Endothelial cell of hepatic sinusoid (primary cell): Measurements from ENCODE around the gene ZG16.
"Not testable (repeated sequence)": the region's sequence is repeated elsewhere in the genome, so short reads cannot be mapped to it uniquely, and the experiment has no call there.

ENCODE experiments used
- in situ Hi-C: cut with HindIII; loops from 2 replicates; pipeline ENCODE4 v1.10.0; 2017; ENCODE audit warnings: low sequenced_read_pairs

The ZG16 gene

GRCh38 chr16:29783094-29783953, 5.3 kb downstream of the ZG16 start:
- in situ Hi-C loops: not testable (repeated sequence)

GRCh38 chr16:29784157-29784556, 6.1 kb downstream of the ZG16 start:
- in situ Hi-C loops: no loop called here

GRCh38 chr16:29784901-29785500, 6.9 kb downstream of the ZG16 start:
- in situ Hi-C loops: no loop called here

- in situ Hi-C loops: not testable (repeated sequence)
Measured at GRCh38 chr16:29787155-29787554, 9.1 kb downstream of the ZG16 start.

GRCh38 chr16:29789775-29790182, 11.7 kb downstream of the ZG16 start:
- in situ Hi-C loops: no loop called here

GRCh38 chr16:29790183-29790948, 12.3 kb downstream of the ZG16 start, which contains the start of gene KIF22:
Gene KIF22, plus strand, starts transcription at chr16:29790751. Its CDS starts 9 bp downstream, at chr16:29790760.
- in situ Hi-C loops: no loop called here

- in situ Hi-C loops: no loop called here
Measured at GRCh38 chr16:29790949-29791844, 13.1 kb downstream of the ZG16 start.

GRCh38 chr16:29791845-29792807, 14.1 kb downstream of the ZG16 start:
- in situ Hi-C loops: no loop called here

GRCh38 chr16:29793153-29793552, 15.1 kb downstream of the ZG16 start:
- in situ Hi-C loops: not testable (repeated sequence)

GRCh38 chr16:29794231-29794710, 16.2 kb downstream of the ZG16 start:
- in situ Hi-C loops: no loop called here

- in situ Hi-C loops: loop anchor here (10.0 kb wide), 2 partner anchors 62 to 172 kb away; partner anchors contain the start of genes CDIPT and TAOK2
Measured at GRCh38 chr16:29802416-29802935, 24.4 kb downstream of the ZG16 start.

- in situ Hi-C loops: loop anchor here (10.0 kb wide), 2 partner anchors 61 to 171 kb away; partner anchors contain the start of genes CDIPT and TAOK2
Measured at GRCh38 chr16:29804020-29804419, 26.0 kb downstream of the ZG16 start.

- in situ Hi-C loops: loop anchor here (10.0 kb wide), 2 partner anchors 60 to 170 kb away; partner anchors contain the start of genes CDIPT and TAOK2
Measured at GRCh38 chr16:29804455-29805231, 26.6 kb downstream of the ZG16 start.

- in situ Hi-C loops: loop anchor here (10.0 kb wide), 2 partner anchors 59 to 169 kb away; partner anchors contain the start of genes CDIPT and TAOK2
Measured at GRCh38 chr16:29805232-29806098, 27.4 kb downstream of the ZG16 start.

GRCh38 chr16:29806099-29806579, 28.1 kb downstream of the ZG16 start, which contains the start of gene MAZ:
Gene MAZ, plus strand, starts transcription at chr16:29806529. Its CDS starts 173 bp downstream, at chr16:29806702.
- in situ Hi-C loops: loop anchor here (10.0 kb wide), 2 partner anchors 59 to 169 kb away; partner anchors contain the start of genes CDIPT and TAOK2
